Neural cell (in vitro differentiated cells): Measurements from ENCODE around the gene TRMT2A. TPM values are rescaled to one million over a fixed set of nuclear protein-coding genes. Genes with fewer than 3 reads are reported as not detected.

Experiments
- H2AFZ ChIP-seq: fragments of 200-600, 300-800 bp; sonication (generic), shearing (Covaris generic); 2 replicates; pipeline ENCODE4 v1.6.0; 2014; ENCODE audit warnings: low read depth, mild to moderate bottlenecking, antibody characterized with exemption, low read length, moderate library complexity
- H3F3A ChIP-seq: fragments of 200-600 bp; shearing (Covaris generic); 2 replicates; pipeline ENCODE4 v1.6.1; 2016; ENCODE audit warnings: mild to moderate bottlenecking, moderate library complexity, mixed read lengths, antibody characterized with exemption, low read length; ENCODE audit not compliant: insufficient read depth, poor library complexity, severe bottlenecking
- H3K27ac ChIP-seq: fragments of 200-600, 300-800 bp; sonication (generic), shearing (Covaris generic); 2 replicates; pipeline ENCODE4 v1.5.1; 2014; ENCODE audit warnings: mild to moderate bottlenecking, low read length, moderate library complexity
- H3K27me3 ChIP-seq: fragments of 300-800, 200-600 bp; sonication (generic), shearing (Covaris generic); 2 replicates; pipeline ENCODE4 v1.6.0; 2014; ENCODE audit warnings: mild to moderate bottlenecking, low read depth, low read length, moderate library complexity; ENCODE audit not compliant: insufficient read depth
- H3K36me3 ChIP-seq: fragments of 300-800, 200-600 bp; sonication (generic), shearing (Covaris generic); 2 replicates; pipeline ENCODE4 v1.5.1; 2014; ENCODE audit warnings: mild to moderate bottlenecking, antibody characterized with exemption, low read length, moderate library complexity; ENCODE audit not compliant: insufficient read depth
- H3K4me2 ChIP-seq: fragments of 300-800, 200-600 bp; sonication (generic), shearing (Covaris generic); 2 replicates; pipeline ENCODE4 v1.6.0; 2014; ENCODE audit warnings: mild to moderate bottlenecking, low read length
- H3K4me3 ChIP-seq: fragments of 300-800, 200-600 bp; sonication (generic), shearing (Covaris generic); 2 replicates; pipeline ENCODE4 v1.5.1; 2014; ENCODE audit warnings: mild to moderate bottlenecking, low read length, moderate library complexity
- H3K79me2 ChIP-seq: fragments of 200-600 bp; shearing (Covaris generic); replicated peaks from 2 replicates; pipeline ENCODE4 v1.6.0; 2014; ENCODE audit warnings: mild to moderate bottlenecking, low read length, moderate library complexity; ENCODE audit not compliant: insufficient read depth
- H3K9ac ChIP-seq: fragments of 300-800, 200-600 bp; sonication (generic), shearing (Covaris generic); 2 replicates; pipeline ENCODE4 v1.6.1; 2016; ENCODE audit warnings: mild to moderate bottlenecking, low read length, mixed read lengths
- H3K9me2 ChIP-seq: fragments of 200-600 bp; shearing (Covaris generic); 2 replicates; pipeline ENCODE4 v1.6.1; 2016; ENCODE audit warnings: mild to moderate bottlenecking, low read length, mixed read lengths; ENCODE audit not compliant: insufficient read depth
- H3K9me3 ChIP-seq: fragments of 200-600, 300-800 bp; sonication (generic), shearing (Covaris generic); 2 replicates; pipeline ENCODE4 v1.6.1; 2016; ENCODE audit warnings: mild to moderate bottlenecking, mixed run types, low read length, moderate library complexity, mixed read lengths
- H4K20me1 ChIP-seq: fragments of 200-600 bp; shearing (Covaris generic); 2 replicates; pipeline ENCODE4 v1.6.1; 2016; ENCODE audit warnings: mild to moderate bottlenecking, mixed run types; ENCODE audit not compliant: insufficient read depth
- EP300 ChIP-seq: fragments of 450-650 bp; conservative IDR thresholded peaks from 2 replicates; pipeline ENCODE4 v1.6.1; 2014; ENCODE audit warnings: antibody characterized with exemption, mild to moderate bottlenecking, moderate library complexity; ENCODE audit not compliant: poor library complexity, severe bottlenecking
- EZH2 ChIP-seq: fragments of 200-600, 300-800 bp; shearing (Covaris generic), sonication (generic); IDR thresholded peaks from 2 replicates; pipeline ENCODE4 v1.6.1; 2014; ENCODE audit warnings: antibody characterized with exemption, low read length, borderline replicate concordance, mild to moderate bottlenecking; ENCODE audit not compliant: insufficient read depth, poor library complexity, severe bottlenecking
- MXI1 ChIP-seq: fragments of 450-650 bp; conservative IDR thresholded peaks from 2 replicates; pipeline ENCODE4 v1.6.1; 2014; ENCODE audit warnings: antibody characterized with exemption, mild to moderate bottlenecking; ENCODE audit not compliant: poor library complexity, severe bottlenecking
- POLR2AphosphoS5 ChIP-seq: IDR thresholded peaks from 2 replicates; pipeline ENCODE4 v1.6.1; 2012
- RAD21 ChIP-seq: fragments of 450-650 bp; conservative IDR thresholded peaks from 2 replicates; pipeline ENCODE4 v1.6.1; 2014; ENCODE audit warnings: antibody characterized with exemption, mild to moderate bottlenecking, moderate library complexity
- SMC3 ChIP-seq: fragments of 450-650 bp; conservative IDR thresholded peaks from 2 replicates; pipeline ENCODE4 v1.6.1; 2014; ENCODE audit warnings: antibody characterized with exemption, mild to moderate bottlenecking, moderate library complexity; ENCODE audit not compliant: poor library complexity
- TAF1 ChIP-seq: IDR thresholded peaks from 2 replicates; pipeline ENCODE4 v1.6.1; 2012; ENCODE audit warnings: low read depth
- polyA plus RNA-seq: library from polyadenylated mRNA; depleted of rRNA; stranded (reverse); fragments of >200 nt; gene quantifications from 2 replicates; pipeline ENCODE4 v1.2.3, GENCODE V29; 2014
- TF ChIP-seq, protein P1 (sequence below): fragments of 450-650 bp; IDR thresholded peaks from 2 replicates; pipeline ENCODE4 v1.5.1; 2014; ENCODE audit warnings: antibody characterized with exemption, mild to moderate bottlenecking, moderate library complexity; ENCODE audit not compliant: poor library complexity, severe bottlenecking
- TF ChIP-seq, protein P2 (sequence below): IDR thresholded peaks from 2 replicates; pipeline ENCODE4 v1.6.1; 2012; ENCODE audit warnings: borderline replicate concordance

Gene TRMT2A
- polyA plus RNA-seq, 1 donor from 2014 or later: 96.7 TPM

DNA sequence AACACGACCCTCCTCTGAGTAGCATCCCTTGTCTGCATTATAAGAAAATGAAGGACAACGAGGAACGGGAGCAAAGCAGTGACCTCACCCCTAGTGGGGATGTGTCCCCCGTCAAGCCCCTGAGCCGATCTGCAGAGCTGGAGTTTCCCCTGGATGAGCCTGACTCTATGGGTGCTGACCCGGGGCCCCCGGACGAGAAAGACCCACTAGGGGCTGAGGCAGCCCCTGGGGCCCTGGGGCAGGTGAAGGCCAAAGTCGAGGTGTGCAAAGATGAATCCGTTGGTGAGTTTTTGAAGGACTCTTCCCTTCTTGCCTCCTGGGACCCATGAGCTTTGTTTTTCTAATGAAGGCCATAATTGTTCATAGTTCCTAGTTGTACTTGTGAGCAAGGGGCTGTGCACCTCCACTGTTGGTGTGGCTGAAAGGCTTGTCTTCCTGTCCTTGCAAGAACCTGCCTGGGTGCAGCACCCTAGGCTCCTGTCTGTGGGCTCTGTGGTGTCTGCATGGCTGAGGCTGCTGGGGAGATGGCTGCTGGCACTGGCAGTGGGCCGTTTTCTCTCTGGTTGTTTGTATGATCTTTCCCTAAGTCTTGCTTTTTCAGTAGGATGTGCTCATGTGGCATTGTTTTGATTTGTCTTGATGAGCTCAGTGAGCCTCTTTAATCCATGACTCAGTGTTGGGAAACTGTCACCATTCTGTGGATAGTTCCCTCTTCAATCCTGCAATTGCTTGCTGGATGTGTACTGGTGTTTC is 26.9 kb downstream of the TRMT2A start:
- Histone ChIP-seq H2AFZ (no peak overlapping the region), H3K27me3 (no peaks in the 10 kb centered on the region), H3K4me3 (no peak overlapping the region), H4K20me1 (peaks cover 6% of the 10 kb centered on the region), H3K36me3 (peaks cover 3% of the 10 kb centered on the region), H3K9me3 (no peaks in the 10 kb centered on the region), H3F3A (no peaks in the 10 kb centered on the region), H3K79me2 (peaks cover 15% of the 10 kb centered on the region), H3K4me2 (no peak overlapping the region), H3K9me2 (no peaks in the 10 kb centered on the region), H3K9ac (no peak overlapping the region), H3K27ac (no peak overlapping the region)
- TF ChIP-seq POLR2AphosphoS5 (no peak), MXI1 (no peak), EP300 (no peak), RAD21 (no peak), TAF1 (no peak), EZH2 (no peak), SMC3 (no peak)
- TF ChIP-seq, protein P1, sequence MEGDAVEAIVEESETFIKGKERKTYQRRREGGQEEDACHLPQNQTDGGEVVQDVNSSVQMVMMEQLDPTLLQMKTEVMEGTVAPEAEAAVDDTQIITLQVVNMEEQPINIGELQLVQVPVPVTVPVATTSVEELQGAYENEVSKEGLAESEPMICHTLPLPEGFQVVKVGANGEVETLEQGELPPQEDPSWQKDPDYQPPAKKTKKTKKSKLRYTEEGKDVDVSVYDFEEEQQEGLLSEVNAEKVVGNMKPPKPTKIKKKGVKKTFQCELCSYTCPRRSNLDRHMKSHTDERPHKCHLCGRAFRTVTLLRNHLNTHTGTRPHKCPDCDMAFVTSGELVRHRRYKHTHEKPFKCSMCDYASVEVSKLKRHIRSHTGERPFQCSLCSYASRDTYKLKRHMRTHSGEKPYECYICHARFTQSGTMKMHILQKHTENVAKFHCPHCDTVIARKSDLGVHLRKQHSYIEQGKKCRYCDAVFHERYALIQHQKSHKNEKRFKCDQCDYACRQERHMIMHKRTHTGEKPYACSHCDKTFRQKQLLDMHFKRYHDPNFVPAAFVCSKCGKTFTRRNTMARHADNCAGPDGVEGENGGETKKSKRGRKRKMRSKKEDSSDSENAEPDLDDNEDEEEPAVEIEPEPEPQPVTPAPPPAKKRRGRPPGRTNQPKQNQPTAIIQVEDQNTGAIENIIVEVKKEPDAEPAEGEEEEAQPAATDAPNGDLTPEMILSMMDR: no peak
- TF ChIP-seq, protein P2, sequence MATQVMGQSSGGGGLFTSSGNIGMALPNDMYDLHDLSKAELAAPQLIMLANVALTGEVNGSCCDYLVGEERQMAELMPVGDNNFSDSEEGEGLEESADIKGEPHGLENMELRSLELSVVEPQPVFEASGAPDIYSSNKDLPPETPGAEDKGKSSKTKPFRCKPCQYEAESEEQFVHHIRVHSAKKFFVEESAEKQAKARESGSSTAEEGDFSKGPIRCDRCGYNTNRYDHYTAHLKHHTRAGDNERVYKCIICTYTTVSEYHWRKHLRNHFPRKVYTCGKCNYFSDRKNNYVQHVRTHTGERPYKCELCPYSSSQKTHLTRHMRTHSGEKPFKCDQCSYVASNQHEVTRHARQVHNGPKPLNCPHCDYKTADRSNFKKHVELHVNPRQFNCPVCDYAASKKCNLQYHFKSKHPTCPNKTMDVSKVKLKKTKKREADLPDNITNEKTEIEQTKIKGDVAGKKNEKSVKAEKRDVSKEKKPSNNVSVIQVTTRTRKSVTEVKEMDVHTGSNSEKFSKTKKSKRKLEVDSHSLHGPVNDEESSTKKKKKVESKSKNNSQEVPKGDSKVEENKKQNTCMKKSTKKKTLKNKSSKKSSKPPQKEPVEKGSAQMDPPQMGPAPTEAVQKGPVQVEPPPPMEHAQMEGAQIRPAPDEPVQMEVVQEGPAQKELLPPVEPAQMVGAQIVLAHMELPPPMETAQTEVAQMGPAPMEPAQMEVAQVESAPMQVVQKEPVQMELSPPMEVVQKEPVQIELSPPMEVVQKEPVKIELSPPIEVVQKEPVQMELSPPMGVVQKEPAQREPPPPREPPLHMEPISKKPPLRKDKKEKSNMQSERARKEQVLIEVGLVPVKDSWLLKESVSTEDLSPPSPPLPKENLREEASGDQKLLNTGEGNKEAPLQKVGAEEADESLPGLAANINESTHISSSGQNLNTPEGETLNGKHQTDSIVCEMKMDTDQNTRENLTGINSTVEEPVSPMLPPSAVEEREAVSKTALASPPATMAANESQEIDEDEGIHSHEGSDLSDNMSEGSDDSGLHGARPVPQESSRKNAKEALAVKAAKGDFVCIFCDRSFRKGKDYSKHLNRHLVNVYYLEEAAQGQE: no peak

DNA sequence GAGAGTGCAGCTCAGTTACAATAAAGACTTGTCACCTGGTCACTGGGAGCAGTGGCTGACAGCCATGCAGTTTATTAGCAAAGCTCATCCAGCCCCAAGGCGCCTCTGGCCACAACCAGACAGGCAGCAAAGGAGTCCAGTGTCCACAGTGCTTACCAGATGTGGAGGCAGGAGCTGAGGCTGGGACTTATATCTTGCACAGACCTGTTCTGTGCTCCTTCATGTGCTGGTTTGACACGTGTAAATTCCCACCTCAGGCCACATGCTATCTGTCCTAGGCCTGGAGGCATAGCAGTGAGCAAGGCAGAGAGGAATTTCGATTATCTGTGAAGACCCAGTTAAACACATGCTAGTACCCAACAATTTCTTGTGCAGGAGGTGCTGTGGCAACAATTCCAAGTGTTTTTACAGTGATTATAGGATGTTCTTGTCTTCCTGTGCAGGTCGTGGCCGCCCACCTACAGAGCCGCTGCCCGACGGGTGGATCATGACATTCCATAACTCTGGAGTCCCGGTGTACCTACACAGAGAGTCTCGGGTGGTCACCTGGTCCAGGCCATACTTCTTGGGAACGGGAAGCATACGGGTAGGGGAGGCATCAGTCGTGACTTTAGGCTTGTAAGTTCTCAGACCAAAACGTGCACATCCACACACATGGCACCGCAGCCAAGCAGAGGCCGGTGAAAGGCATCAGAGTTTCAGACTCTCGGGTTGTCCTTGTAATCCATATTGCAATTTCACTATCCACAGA is 27.6 kb downstream of the TRMT2A start:
- Histone ChIP-seq H3K9me3 (no peaks in the 10 kb centered on the region), H4K20me1 (peaks cover 13% of the 10 kb centered on the region)

More for the DNA sequence above, 27.6 kb downstream of the TRMT2A start:
- peaks cover 3% of the 10 kb centered on the region for H3K36me3 ChIP-seq
- no peaks in the 10 kb centered on the region for H3F3A ChIP-seq
- H3K79me2 ChIP-seq: peaks cover 20% of the 10 kb centered on the region
- no peaks in the 10 kb centered on the region for H3K9me2 ChIP-seq
- no peak overlapping the region for H3K4me3 ChIP-seq
- H3K27me3 ChIP-seq: no peaks in the 10 kb centered on the region
- no peak overlapping the region for H3K27ac ChIP-seq
- no peak overlapping the region for H3K4me2 ChIP-seq
- H3K9ac ChIP-seq: no peak overlapping the region
- no peak overlapping the region for H2AFZ ChIP-seq
- TF ChIP-seq, protein P1: no peak
- TF ChIP-seq POLR2AphosphoS5 (no peak), MXI1 (no peak), TAF1 (no peak), EZH2 (no peak), EP300 (no peak), SMC3 (no peak), RAD21 (no peak)
- TF ChIP-seq, protein P2: no peak
